ENCODE results near the gene ENPP6. TPM values are rescaled to one million over a fixed set of nuclear protein-coding genes. Genes with fewer than 3 reads are reported as not detected.

The ENPP6 gene
- polyA plus RNA-seq, 1 experiment, result not detected

- no peak for DNase-seq (ENCODE audit: low read depth)
- Histone ChIP-seq H3K4me3 (ENCODE audit: low read depth, low read length) (no peak overlapping the region), H3K36me3 (ENCODE audit: control insufficient read depth, insufficient read depth, low read length) (no peaks in the 10 kb centered on the region), H3K27me3 (ENCODE audit: control insufficient read depth, insufficient read depth, low read length) (no peaks in the 10 kb centered on the region)
- CTCF ChIA-PET, result no interaction called here
- TF ChIP-seq CTCF (IDR thresholded peaks at IDR 0.05; ENCODE audit: insufficient read depth, low read depth, low read length), result no peak
- POLR2A ChIA-PET, result no interaction called here
These were observed 94.9 kb downstream of the ENPP6 start for GRCh38 chr4:184122631-184123408.

GRCh38 chr4:184120549-184121127 lies 97.0 kb downstream of the ENPP6 start:
- no peak overlapping the region for H3K4me3 ChIP-seq (ENCODE audit: low read depth, low read length)
- DNase-seq (ENCODE audit: low read depth), result no peak
- no peaks in the 10 kb centered on the region for H3K27me3 ChIP-seq (ENCODE audit: control insufficient read depth, insufficient read depth, low read length)
- H3K36me3 ChIP-seq (ENCODE audit: control insufficient read depth, insufficient read depth, low read length), result no peaks in the 10 kb centered on the region
- POLR2A ChIA-PET, result no interaction called here
- TF ChIP-seq CTCF (IDR thresholded peaks at IDR 0.05; ENCODE audit: insufficient read depth, low read depth, low read length), result no peak
- CTCF ChIA-PET, result no interaction called here

GRCh38 chr4:184117662-184118199 lies 99.9 kb downstream of the ENPP6 start:
- Histone ChIP-seq H3K36me3 (ENCODE audit: control insufficient read depth, insufficient read depth, low read length) (no peaks in the 10 kb centered on the region), H3K27me3 (ENCODE audit: control insufficient read depth, insufficient read depth, low read length) (no peaks in the 10 kb centered on the region), H3K4me3 (ENCODE audit: low read depth, low read length) (no peak overlapping the region)
- TF ChIP-seq CTCF (IDR thresholded peaks at IDR 0.05; ENCODE audit: insufficient read depth, low read depth, low read length), result no peak
- no peak for DNase-seq (ENCODE audit: low read depth)
- ChIA-PET CTCF (no interaction called here), POLR2A (no interaction called here)

GRCh38 chr4:184115399-184115798 lies 102.3 kb downstream of the ENPP6 start:
- no peak for DNase-seq (ENCODE audit: low read depth)
- TF ChIP-seq CTCF (IDR thresholded peaks at IDR 0.05; ENCODE audit: insufficient read depth, low read depth, low read length), result no peak
- no peaks in the 10 kb centered on the region for H3K27me3 ChIP-seq (ENCODE audit: control insufficient read depth, insufficient read depth, low read length)
- H3K36me3 ChIP-seq (ENCODE audit: control insufficient read depth, insufficient read depth, low read length), result no peaks in the 10 kb centered on the region
- POLR2A ChIA-PET, result no interaction called here
- CTCF ChIA-PET, result no interaction called here
- no peak overlapping the region for H3K4me3 ChIP-seq (ENCODE audit: low read depth, low read length)

GRCh38 chr4:184114431-184114830 lies 103.2 kb downstream of the ENPP6 start:
- no peak overlapping the region for H3K4me3 ChIP-seq (ENCODE audit: low read depth, low read length)
- POLR2A ChIA-PET, result no interaction called here
- no peaks in the 10 kb centered on the region for H3K36me3 ChIP-seq (ENCODE audit: control insufficient read depth, insufficient read depth, low read length)
- DNase-seq (ENCODE audit: low read depth), result no peak
- no peak for TF ChIP-seq CTCF (IDR thresholded peaks at IDR 0.05; ENCODE audit: insufficient read depth, low read depth, low read length)
- H3K27me3 ChIP-seq (ENCODE audit: control insufficient read depth, insufficient read depth, low read length), result no peaks in the 10 kb centered on the region
- CTCF ChIA-PET, result no interaction called here
